Prostate gland (tissue), 2 donors: ENCODE results near the gene BARX1.

ENCODE experiments used
- CTCF ChIP-seq, 4 experiments: fragments of 200-600 bp in 2 of 4; fragments of 450-650 bp in 2 of 4; sonication (generic) in 2 of 4; IDR thresholded peaks; 1 replicate in 3 of 4; 2 replicates in 1 of 4; pipeline ENCODE4 v1.5.1; 2016 to 2019; ENCODE audit warnings: antibody characterized with exemption in 4 of 4, mild to moderate bottlenecking in 2 of 4, moderate library complexity in 2 of 4
- POLR2A ChIP-seq: fragments of 450-650 bp; IDR thresholded peaks from one replicate; pipeline ENCODE4 v1.6.1; 2016; ENCODE audit warnings: antibody characterized with exemption, mild to moderate bottlenecking
- POLR2AphosphoS5 ChIP-seq: sonication (generic); formaldehyde crosslinking; IDR thresholded peaks from one replicate; pipeline ENCODE4 v1.6.1; 2017; ENCODE audit warnings: antibody characterized with exemption

- no peak for TF ChIP-seq CTCF (IDR thresholded peaks at IDR 0.05)
- no peak for TF ChIP-seq POLR2A
- no peak for TF ChIP-seq POLR2AphosphoS5
These were observed 28.7 kb upstream of the BARX1 start for GRCh38 chr9:93983875-93984274.
